Measurements from ENCODE around the gene ADGRV1. TPM values are rescaled to one million over a fixed set of nuclear protein-coding genes. Genes with fewer than 3 reads are reported as not detected.
A peak's percentile ranks its signal among the peaks of the same experiment; 100 is the strongest.

Gene ADGRV1
- total RNA-seq, 2 donors from 2014 or later: 97.6 to 117 TPM

DNA sequence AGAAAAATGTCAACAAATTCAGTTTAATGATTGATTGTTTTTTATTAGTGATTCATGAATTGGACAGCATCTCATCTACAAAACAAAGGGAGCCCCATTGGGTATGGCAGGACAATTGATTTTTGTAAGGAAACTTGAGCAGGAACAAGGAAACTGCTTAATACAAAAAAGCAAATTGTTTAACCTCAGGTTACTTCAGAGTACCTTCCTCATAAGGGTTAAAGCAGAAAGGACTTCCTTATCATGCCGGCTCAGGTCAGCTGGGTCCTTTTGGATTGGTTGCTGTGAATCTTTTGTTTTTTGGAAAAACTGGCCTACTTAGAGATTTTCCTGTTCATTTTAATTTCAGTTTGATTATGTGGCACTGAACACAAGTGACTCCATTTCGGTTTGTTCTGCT lies 612.7 kb downstream of the ADGRV1 start:
- no peaks in the 10 kb centered on the region for H3K36me3 Mint-ChIP-seq (ENCODE audit: low read depth)
- H3K27me3 Mint-ChIP-seq (ENCODE audit: insufficient read depth): no peaks in the 10 kb centered on the region
- H3K9ac ChIP-seq (ENCODE audit: extremely low read depth, low read length, poor library complexity, severe bottlenecking): no peak overlapping the region
- TF ChIP-seq, protein P1, sequence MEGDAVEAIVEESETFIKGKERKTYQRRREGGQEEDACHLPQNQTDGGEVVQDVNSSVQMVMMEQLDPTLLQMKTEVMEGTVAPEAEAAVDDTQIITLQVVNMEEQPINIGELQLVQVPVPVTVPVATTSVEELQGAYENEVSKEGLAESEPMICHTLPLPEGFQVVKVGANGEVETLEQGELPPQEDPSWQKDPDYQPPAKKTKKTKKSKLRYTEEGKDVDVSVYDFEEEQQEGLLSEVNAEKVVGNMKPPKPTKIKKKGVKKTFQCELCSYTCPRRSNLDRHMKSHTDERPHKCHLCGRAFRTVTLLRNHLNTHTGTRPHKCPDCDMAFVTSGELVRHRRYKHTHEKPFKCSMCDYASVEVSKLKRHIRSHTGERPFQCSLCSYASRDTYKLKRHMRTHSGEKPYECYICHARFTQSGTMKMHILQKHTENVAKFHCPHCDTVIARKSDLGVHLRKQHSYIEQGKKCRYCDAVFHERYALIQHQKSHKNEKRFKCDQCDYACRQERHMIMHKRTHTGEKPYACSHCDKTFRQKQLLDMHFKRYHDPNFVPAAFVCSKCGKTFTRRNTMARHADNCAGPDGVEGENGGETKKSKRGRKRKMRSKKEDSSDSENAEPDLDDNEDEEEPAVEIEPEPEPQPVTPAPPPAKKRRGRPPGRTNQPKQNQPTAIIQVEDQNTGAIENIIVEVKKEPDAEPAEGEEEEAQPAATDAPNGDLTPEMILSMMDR (conservative IDR thresholded peaks at IDR 0.05): no peak
- 75% methylated on average over 2 of the region's 2 CpGs; no CpG with 5 or more reads in 1 of the 2 experiments for WGBS, 2 experiments (ENCODE audit: insufficient coverage in 1 of 2, insufficient read length in 1 of 2)
- DNase-seq: no peak
- peaks cover 8% of the 10 kb centered on the region for H3K4me1 Mint-ChIP-seq
- no peak overlapping the region for H3K4me3 Mint-ChIP-seq
- no peak overlapping the region for H3K27ac Mint-ChIP-seq
- no peaks in the 10 kb centered on the region for H3K36me3 ChIP-seq (ENCODE audit: control insufficient read depth, insufficient read depth, low read length)
- H3K27ac ChIP-seq (ENCODE audit: low read depth, low read length): no peak overlapping the region
- H3K4me1 ChIP-seq (ENCODE audit: control insufficient read depth, insufficient read depth, low read length): no peaks in the 10 kb centered on the region
- H3K9me3 ChIP-seq (ENCODE audit: control insufficient read depth, low read length): no peaks in the 10 kb centered on the region
- no peak overlapping the region for H3K4me3 ChIP-seq (ENCODE audit: low read length)
- H3K9me3 Mint-ChIP-seq: no peaks in the 10 kb centered on the region
- no peaks in the 10 kb centered on the region for H3K27me3 ChIP-seq (ENCODE audit: control insufficient read depth, insufficient read depth, low read length, poor library complexity, severe bottlenecking)

DNA sequence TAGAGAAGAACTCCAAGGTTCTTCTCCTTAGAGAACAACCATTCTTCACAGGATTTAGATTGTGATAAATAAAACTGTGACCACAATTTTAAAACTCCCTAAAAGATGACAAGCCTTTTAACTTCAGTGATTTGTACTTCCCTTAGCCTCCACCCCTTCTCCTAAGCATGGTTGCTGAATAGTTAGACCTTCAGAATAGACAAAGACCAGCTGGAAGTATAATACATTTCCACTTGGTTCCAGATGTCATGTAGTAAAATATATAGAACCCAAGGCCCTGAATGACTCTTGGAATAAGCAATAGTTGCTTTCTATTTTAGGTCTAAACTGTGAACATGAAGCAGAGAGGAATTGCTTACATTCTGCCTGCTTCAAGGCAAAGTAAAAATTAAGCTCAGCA lies 615.8 kb downstream of the ADGRV1 start:
- peaks cover 8% of the 10 kb centered on the region for H3K4me1 Mint-ChIP-seq
- TF ChIP-seq, protein P1 (conservative IDR thresholded peaks at IDR 0.05): no peak
- Histone ChIP-seq H3K4me3 (ENCODE audit: low read length) (no peak overlapping the region), H3K27me3 (ENCODE audit: control insufficient read depth, insufficient read depth, low read length, poor library complexity, severe bottlenecking) (no peaks in the 10 kb centered on the region), H3K9me3 (ENCODE audit: control insufficient read depth, low read length) (no peaks in the 10 kb centered on the region), H3K27ac (ENCODE audit: low read depth, low read length) (no peak overlapping the region), H3K4me1 (ENCODE audit: control insufficient read depth, insufficient read depth, low read length) (no peaks in the 10 kb centered on the region), H3K9ac (ENCODE audit: extremely low read depth, low read length, poor library complexity, severe bottlenecking) (no peak overlapping the region), H3K36me3 (ENCODE audit: control insufficient read depth, insufficient read depth, low read length) (no peaks in the 10 kb centered on the region)
- no peak for DNase-seq
- H3K4me3 Mint-ChIP-seq: no peak overlapping the region
- H3K27ac Mint-ChIP-seq: no peak overlapping the region
- H3K36me3 Mint-ChIP-seq (ENCODE audit: low read depth): no peaks in the 10 kb centered on the region
- H3K27me3 Mint-ChIP-seq (ENCODE audit: insufficient read depth): no peaks in the 10 kb centered on the region
- no peaks in the 10 kb centered on the region for H3K9me3 Mint-ChIP-seq

DNA sequence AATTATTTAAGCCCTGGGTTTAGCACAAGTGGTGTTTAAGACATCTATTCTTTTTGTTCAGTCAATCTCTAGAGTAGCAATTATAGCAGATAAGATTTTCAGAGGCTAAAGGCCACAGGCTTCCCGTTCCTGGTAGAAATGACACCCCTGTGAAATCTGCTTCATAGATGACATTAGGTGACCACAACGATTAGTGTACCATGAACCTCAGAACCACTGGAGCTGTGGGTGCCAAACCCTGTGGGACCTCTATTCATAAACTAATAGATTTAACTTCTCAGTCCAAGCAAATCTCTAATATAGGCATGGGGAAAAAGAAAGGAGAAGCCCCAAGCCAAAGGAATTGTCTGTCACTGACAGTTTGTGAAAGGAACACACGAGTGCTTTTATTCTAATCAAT lies 617.1 kb downstream of the ADGRV1 start:
- Mint-ChIP-seq H3K9me3 (no peaks in the 10 kb centered on the region), H3K36me3 (ENCODE audit: low read depth) (no peaks in the 10 kb centered on the region), H3K4me1 (peaks cover 8% of the 10 kb centered on the region), H3K4me3 (no peak overlapping the region), H3K27me3 (ENCODE audit: insufficient read depth) (no peaks in the 10 kb centered on the region), H3K27ac (peak overlapping the region; percentile 44)
- no peaks in the 10 kb centered on the region for H3K27me3 ChIP-seq (ENCODE audit: control insufficient read depth, insufficient read depth, low read length, poor library complexity, severe bottlenecking)
- no peak overlapping the region for H3K9ac ChIP-seq (ENCODE audit: extremely low read depth, low read length, poor library complexity, severe bottlenecking)
- no peaks in the 10 kb centered on the region for H3K36me3 ChIP-seq (ENCODE audit: control insufficient read depth, insufficient read depth, low read length)
- H3K4me1 ChIP-seq (ENCODE audit: control insufficient read depth, insufficient read depth, low read length): no peaks in the 10 kb centered on the region
- no peak overlapping the region for H3K4me3 ChIP-seq (ENCODE audit: low read length)
- no peak for DNase-seq
- WGBS, 2 experiments (ENCODE audit: insufficient coverage in 1 of 2, insufficient read length in 1 of 2): 60 to 80% methylated on average over 2 to 3 of the region's 3 CpGs
- no peaks in the 10 kb centered on the region for H3K9me3 ChIP-seq (ENCODE audit: control insufficient read depth, low read length)
- TF ChIP-seq, protein P1 (conservative IDR thresholded peaks at IDR 0.05): no peak
- H3K27ac ChIP-seq (ENCODE audit: low read depth, low read length): no peak overlapping the region

Measured in endodermal cell (in vitro differentiated cells).